ENCODE measurements around the gene MTIF3. TPM values are rescaled to one million over a fixed set of nuclear protein-coding genes. Genes with fewer than 3 reads are reported as not detected.

MTIF3 gene
- total RNA-seq, 2 donors from 2014 or later = 113 to 252 TPM

- H3K36me3 ChIP-seq = no peaks in the 10 kb centered on the region
- no peaks in the 10 kb centered on the region for H3K27me3 ChIP-seq
- no peaks in the 10 kb centered on the region for H3K4me1 ChIP-seq
- H3K27ac ChIP-seq = no peak overlapping the region
- no peaks in the 10 kb centered on the region for H3K9me3 ChIP-seq
- H3K4me3 ChIP-seq = no peak overlapping the region
- DNase-seq (ENCODE audit: low spot score) = no peak
- no peak for TF ChIP-seq CTCF (IDR thresholded peaks at IDR 0.05)
Observed at GRCh38 chr13:27493981-27494380, 43.6 kb upstream of the MTIF3 start.

GRCh38 chr13:27489456-27489855 is 39.1 kb upstream of the MTIF3 start:
- Histone ChIP-seq H3K4me3 (no peak overlapping the region), H3K9me3 (no peaks in the 10 kb centered on the region)
- no peak for TF ChIP-seq CTCF (IDR thresholded peaks at IDR 0.05)

DNA sequence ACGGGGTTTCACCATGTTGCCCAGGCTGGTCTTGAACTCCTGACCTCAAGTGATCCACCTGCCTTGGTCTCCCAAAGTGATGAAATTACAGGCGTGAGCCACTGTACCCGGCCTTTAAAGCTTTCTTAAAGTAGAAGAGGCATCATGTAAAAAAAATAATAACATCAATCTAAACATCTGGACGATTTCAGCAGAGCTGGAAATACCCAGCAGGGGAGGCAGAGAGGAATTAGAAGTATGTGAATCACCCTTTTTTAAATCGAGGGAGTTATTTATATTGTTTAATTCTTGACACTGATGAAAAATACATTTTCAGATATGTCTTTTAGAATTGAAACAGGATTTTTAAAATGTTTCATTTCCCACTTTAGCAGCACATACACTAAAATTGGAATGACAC is 37.4 kb upstream of the MTIF3 start:
- Histone ChIP-seq H3K9me3 (no peaks in the 10 kb centered on the region), H3K4me1 (no peaks in the 10 kb centered on the region), H3K27me3 (no peaks in the 10 kb centered on the region), H3K27ac (no peak overlapping the region), H3K36me3 (no peaks in the 10 kb centered on the region), H3K4me3 (no peak overlapping the region)
- no peak for TF ChIP-seq CTCF (IDR thresholded peaks at IDR 0.05)
- no peak for DNase-seq (ENCODE audit: low spot score)

More at GRCh38 chr13:27489456-27489855, 39.1 kb upstream of the MTIF3 start:
- no peaks in the 10 kb centered on the region for H3K36me3 ChIP-seq
- no peaks in the 10 kb centered on the region for H3K27me3 ChIP-seq
- DNase-seq (ENCODE audit: low spot score) = peak; percentile 23
- no peaks in the 10 kb centered on the region for H3K4me1 ChIP-seq
- H3K27ac ChIP-seq = no peak overlapping the region

GRCh38 chr13:27483421-27483820 is 33.1 kb upstream of the MTIF3 start:
- H3K9me3 ChIP-seq = peaks cover 3 to 6% of the 10 kb centered on the region in 2 donors
- no peaks in the 10 kb centered on the region for H3K27me3 ChIP-seq
- H3K4me1 ChIP-seq = no peaks in the 10 kb centered on the region
- DNase-seq (ENCODE audit: low spot score) = peak; percentile 53
- no peak overlapping the region for H3K27ac ChIP-seq
- no peaks in the 10 kb centered on the region for H3K36me3 ChIP-seq
- no peak overlapping the region for H3K4me3 ChIP-seq
- TF ChIP-seq CTCF (IDR thresholded peaks at IDR 0.05) = no peak

DNA sequence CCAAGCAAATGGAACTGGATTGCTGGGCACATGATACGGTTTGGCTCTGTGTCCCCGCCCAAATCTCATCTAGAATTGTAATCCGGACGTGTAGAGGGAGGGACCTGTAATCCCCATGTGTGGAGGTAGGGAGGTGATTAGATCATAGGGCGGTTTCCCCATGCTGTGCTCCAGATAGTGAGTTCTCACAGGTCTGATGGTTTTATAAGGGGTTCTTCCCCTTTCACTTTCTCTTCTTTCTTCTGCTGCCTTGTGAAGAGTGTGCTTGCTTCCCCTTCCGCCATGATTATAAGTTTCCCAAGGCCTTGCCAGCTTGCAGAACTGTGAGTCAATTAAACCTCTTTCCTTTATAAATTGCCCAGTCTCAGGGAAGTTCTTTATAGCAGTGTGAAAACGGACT is 32.6 kb upstream of the MTIF3 start:
- TF ChIP-seq CTCF (IDR thresholded peaks at IDR 0.05) = no peak
- no peak overlapping the region for H3K27ac ChIP-seq
- peak; percentile 52 for DNase-seq (ENCODE audit: low spot score)

DNA sequence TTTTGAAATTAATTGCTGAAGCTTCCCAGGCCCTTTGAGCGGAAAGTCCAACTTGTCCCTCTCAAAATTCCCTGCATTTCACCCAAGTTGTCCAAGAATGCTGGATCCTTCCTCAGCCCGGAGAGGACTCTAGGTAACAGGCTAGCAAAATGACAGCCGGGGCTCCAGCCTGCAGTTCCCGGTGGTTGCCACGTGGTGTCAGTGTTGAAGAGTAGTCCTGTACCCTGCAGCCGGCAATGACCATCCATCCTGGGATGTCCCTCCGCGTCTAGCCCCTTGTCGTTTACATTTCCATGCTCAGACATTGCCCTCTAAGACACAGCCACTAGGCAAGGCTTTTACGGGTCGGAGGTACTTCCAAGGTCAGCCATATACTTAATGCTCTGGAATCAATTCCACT is 31.4 kb upstream of the MTIF3 start:
- Histone ChIP-seq H3K36me3 (no peaks in the 10 kb centered on the region), H3K27me3 (no peaks in the 10 kb centered on the region), H3K4me1 (no peaks in the 10 kb centered on the region), H3K27ac (no peak overlapping the region), H3K9me3 (peaks cover 3 to 6% of the 10 kb centered on the region in 2 donors), H3K4me3 (no peak overlapping the region)
- peak; percentile 51 for DNase-seq (ENCODE audit: low spot score)
- peak; percentile 31 to 60 for TF ChIP-seq CTCF (IDR thresholded peaks at IDR 0.05)

More for the DNA sequence above, 32.6 kb upstream of the MTIF3 start:
- H3K27me3 ChIP-seq = no peaks in the 10 kb centered on the region
- H3K36me3 ChIP-seq = no peaks in the 10 kb centered on the region
- no peak overlapping the region for H3K4me3 ChIP-seq
- H3K9me3 ChIP-seq = peaks cover 3 to 6% of the 10 kb centered on the region in 2 donors
- H3K4me1 ChIP-seq = no peaks in the 10 kb centered on the region
